ENCODE measurements around the gene LMF1.
"Not testable (repeated sequence)": the region's sequence is repeated elsewhere in the genome, so short reads cannot be mapped to it uniquely, and the experiment has no call there.

Gene LMF1

DNA sequence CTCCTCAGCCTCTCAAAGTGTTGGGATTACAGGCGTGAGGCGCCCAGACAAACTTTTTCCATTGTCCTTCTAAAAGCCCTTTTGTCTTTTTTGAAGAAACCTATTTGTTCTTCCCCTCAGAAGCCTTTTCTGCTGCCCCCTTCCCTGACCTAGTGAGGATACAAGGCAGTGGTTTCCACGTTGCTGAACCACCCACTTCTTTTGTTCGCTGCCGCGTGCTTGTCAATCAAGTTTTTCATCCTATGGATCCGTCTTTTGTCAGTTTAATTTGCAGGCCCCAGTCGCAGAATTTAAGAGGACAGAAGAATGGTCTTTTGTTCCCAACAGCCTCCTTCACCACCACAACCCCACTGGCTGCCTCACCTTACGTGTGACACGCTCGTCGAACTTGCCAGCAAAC is 150.0 kb downstream of the LMF1 start:
- TF ChIP-seq, protein P1, sequence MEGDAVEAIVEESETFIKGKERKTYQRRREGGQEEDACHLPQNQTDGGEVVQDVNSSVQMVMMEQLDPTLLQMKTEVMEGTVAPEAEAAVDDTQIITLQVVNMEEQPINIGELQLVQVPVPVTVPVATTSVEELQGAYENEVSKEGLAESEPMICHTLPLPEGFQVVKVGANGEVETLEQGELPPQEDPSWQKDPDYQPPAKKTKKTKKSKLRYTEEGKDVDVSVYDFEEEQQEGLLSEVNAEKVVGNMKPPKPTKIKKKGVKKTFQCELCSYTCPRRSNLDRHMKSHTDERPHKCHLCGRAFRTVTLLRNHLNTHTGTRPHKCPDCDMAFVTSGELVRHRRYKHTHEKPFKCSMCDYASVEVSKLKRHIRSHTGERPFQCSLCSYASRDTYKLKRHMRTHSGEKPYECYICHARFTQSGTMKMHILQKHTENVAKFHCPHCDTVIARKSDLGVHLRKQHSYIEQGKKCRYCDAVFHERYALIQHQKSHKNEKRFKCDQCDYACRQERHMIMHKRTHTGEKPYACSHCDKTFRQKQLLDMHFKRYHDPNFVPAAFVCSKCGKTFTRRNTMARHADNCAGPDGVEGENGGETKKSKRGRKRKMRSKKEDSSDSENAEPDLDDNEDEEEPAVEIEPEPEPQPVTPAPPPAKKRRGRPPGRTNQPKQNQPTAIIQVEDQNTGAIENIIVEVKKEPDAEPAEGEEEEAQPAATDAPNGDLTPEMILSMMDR (IDR thresholded peaks at IDR 0.05; ENCODE audit: borderline replicate concordance, insufficient read depth, low read depth, low read length): no peak

DNA sequence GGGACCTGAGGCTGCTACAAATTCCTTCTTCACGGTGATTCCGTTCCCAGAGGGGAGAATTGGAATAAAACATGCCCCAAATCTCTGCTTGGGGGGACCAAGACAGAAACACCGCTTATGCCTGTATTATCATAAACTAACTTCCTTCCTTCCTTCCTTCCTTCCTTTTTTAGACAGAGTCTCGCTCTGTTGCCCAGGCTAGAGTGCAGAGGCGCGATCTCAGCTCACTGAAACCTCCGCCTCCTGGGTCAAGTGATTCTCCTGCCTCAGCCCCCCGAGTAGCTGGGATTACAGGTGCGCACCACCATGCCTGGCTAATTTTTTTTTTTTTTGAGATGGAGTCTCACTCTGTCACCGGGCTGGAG is 150.8 kb downstream of the LMF1 start:
- not testable (repeated sequence) for H3K4me3 ChIP-seq (ENCODE audit: low read depth, low read length)

More for the DNA sequence above, 150.0 kb downstream of the LMF1 start:
- H3K4me3 ChIP-seq (ENCODE audit: low read depth, low read length): no peak overlapping the region

DNA sequence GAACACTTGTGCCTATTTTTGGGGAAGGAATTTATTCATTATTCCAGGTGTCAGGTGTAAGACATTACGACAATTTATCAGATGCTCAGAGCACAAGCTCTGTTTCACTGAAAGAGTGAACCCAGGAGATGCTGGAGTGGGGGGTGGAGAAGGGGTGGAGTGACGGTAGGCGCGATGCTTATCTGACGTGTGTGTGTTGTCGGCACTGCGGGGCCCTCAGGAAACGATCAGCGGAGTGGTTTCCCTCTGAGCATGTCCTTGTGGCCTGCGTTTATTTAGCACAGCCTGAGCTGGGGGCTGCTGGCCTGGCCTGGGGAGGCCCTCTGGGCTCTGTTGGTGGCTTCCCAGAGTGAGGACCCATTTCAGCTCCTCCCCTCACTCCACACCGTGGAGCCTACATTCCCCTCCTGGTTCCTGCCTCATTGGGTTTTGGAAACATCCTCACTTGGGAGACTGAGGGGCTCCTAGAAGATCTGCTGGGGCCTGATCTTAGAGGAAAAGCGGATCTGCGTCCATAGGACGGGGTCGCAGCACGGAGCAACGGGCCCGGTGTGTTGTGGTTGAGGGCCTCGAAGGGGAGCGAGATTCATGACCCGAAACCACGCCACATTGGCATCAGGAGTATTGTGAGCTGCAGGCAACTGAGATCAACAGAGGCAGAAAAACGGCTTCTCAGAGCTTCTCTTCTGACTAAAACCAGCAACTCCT is 151.3 kb downstream of the LMF1 start:
- no peak overlapping the region for H3K4me3 ChIP-seq (ENCODE audit: low read depth, low read length)
- TF ChIP-seq, protein P1 (IDR thresholded peaks at IDR 0.05; ENCODE audit: borderline replicate concordance, insufficient read depth, low read depth, low read length): no peak

DNA sequence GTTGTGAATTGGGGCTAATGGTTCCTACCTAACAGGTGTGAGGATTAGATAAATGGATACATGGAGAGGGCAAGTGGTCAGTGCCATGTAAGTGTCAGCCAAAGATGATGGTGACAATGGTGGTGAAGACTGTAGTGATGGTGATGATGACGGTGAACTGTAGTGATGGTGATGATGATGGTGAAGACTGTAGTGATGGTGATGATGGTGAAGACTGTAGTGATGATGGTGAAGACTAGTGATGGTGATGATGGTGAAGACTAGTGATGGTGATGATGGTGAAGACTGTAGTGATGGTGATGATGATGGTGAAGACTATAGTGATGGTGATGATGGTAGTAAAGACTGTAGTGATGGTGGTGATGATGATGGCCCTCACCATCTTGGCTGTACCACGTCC is 152.2 kb downstream of the LMF1 start:
- TF ChIP-seq, protein P1 (IDR thresholded peaks at IDR 0.05; ENCODE audit: borderline replicate concordance, insufficient read depth, low read depth, low read length): no peak
- H3K4me3 ChIP-seq (ENCODE audit: low read depth, low read length): no peak overlapping the region

DNA sequence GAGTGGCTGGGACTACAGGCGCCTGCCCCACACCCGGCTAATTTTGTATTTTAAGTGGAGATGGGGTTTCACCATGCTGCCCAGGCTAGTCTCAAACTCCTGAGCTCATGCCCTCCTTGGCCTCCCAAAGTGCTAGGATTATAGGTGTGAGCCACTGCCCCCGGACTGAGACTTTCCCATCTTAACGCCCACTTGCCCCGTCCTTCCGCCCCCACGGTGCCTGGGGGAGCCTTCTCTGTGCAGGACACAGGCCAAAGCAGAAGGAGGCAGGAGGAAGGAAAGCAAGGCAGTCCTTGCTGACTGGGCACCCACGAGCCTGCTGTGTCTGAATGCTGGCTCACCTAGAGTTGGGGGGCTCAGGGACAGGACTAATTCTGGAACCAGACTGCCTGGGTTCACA is 152.7 kb downstream of the LMF1 start:
- no peak overlapping the region for H3K4me3 ChIP-seq (ENCODE audit: low read depth, low read length)
- TF ChIP-seq, protein P1 (IDR thresholded peaks at IDR 0.05; ENCODE audit: borderline replicate concordance, insufficient read depth, low read depth, low read length): no peak

DNA sequence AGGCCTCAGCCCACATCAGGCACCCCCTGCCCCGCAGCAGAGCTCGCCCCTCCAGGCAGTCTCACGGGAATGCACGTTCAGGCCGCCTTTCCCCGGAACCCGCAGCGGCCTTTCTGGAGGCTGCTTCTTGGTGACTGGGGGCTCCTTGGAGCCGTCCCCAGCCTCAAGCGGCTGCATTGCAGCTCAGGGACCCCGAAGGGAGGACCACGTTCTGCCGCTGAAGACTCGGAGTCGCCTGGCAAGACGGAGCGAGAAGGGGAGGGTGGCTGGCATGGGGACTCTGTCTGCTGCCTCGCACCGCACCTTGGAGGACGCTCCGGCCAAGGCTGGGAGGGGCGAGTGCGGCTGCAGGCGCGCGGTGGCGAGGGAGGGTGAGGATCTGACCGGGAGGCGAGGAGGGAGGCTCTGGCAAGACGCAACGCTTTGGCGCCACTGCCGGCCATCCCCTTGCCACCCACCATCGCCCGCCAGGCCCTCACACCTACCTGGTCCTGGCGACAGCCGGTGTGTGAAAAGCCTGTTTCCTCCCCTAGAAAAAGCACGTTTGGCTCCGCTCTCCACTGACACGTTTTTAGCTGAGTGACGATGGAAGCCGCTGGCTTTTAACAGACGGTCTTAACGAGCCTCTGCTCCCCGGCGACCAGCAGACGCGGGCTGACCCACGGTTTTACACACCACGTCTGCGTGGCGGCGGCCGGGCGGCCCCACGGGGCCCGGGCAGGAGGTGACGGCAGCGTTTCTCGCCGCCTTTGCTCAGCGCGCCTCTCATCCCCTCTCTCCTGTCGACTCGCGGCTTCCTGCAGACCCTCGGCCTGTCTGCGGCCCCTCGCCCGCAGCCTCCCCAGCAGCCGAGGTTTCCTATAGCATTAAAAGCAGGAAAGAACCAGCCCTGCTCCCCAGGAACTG is 153.5 kb downstream of the LMF1 start:
- no peak overlapping the region for H3K4me3 ChIP-seq (ENCODE audit: low read depth, low read length)
- TF ChIP-seq, protein P1 (IDR thresholded peaks at IDR 0.05; ENCODE audit: borderline replicate concordance, insufficient read depth, low read depth, low read length): no peak

DNA sequence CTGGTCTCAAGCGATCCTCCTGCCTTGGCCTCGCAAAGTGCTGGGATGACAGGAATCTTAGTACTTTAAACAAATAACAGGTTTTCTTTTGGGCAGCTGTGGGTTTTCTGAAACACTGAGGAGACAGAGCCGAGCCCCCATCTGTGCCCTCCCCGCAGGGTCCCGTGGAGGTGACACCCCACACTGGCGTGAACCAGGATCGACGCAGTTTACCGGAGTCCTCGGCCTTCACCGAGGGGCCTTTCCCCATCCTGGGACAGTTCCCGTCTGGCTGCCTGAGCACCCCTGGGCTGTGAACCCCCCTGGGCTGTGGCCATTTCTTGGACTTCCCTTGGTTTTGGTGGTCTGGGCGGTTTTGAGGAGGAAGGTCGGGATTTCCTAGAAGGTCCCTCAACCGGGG is 154.9 kb downstream of the LMF1 start:
- no peak overlapping the region for H3K4me3 ChIP-seq (ENCODE audit: low read depth, low read length)
- TF ChIP-seq, protein P1 (IDR thresholded peaks at IDR 0.05; ENCODE audit: borderline replicate concordance, insufficient read depth, low read depth, low read length): no peak

All from GM12875 (cell line).